Measurements from ENCODE around the gene TGM6. TPM values are rescaled to one million over a fixed set of nuclear protein-coding genes. Genes with fewer than 3 reads are reported as not detected.

TGM6 gene
- total RNA-seq, 4 donors from 2014 or later: not detected

- H3K36me3 ChIP-seq: no peaks in the 10 kb centered on the region
- DNase-seq (no peak), ATAC-seq (no peak)
- H3K9me3 ChIP-seq: no peaks in the 10 kb centered on the region
- in situ Hi-C loops (cut with MboI; ENCODE audit: low sequenced_read_pairs in 4 of 4): no loop called here
- H3K27ac ChIP-seq: no peak overlapping the region
- peaks cover 0 to 5% (median 0%) of the 10 kb centered on the region in 3 donors for H3K27me3 ChIP-seq
- intact Hi-C loops (cut with DNase I; ENCODE audit: low total_unique reads): no loop called here
- H3K4me3 ChIP-seq: no peak overlapping the region
- TF ChIP-seq, protein P1, sequence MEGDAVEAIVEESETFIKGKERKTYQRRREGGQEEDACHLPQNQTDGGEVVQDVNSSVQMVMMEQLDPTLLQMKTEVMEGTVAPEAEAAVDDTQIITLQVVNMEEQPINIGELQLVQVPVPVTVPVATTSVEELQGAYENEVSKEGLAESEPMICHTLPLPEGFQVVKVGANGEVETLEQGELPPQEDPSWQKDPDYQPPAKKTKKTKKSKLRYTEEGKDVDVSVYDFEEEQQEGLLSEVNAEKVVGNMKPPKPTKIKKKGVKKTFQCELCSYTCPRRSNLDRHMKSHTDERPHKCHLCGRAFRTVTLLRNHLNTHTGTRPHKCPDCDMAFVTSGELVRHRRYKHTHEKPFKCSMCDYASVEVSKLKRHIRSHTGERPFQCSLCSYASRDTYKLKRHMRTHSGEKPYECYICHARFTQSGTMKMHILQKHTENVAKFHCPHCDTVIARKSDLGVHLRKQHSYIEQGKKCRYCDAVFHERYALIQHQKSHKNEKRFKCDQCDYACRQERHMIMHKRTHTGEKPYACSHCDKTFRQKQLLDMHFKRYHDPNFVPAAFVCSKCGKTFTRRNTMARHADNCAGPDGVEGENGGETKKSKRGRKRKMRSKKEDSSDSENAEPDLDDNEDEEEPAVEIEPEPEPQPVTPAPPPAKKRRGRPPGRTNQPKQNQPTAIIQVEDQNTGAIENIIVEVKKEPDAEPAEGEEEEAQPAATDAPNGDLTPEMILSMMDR (IDR thresholded peaks at IDR 0.05 in 4 of 5, conservative IDR thresholded peaks at IDR 0.05 in 1 of 5): no peak
- no peak for TF ChIP-seq POLR2A (IDR thresholded peaks at IDR 0.05)
- no peaks in the 10 kb centered on the region for H3K4me1 ChIP-seq
These were observed 22.7 kb upstream of the TGM6 start for GRCh38 chr20:2358006-2358405.

DNA sequence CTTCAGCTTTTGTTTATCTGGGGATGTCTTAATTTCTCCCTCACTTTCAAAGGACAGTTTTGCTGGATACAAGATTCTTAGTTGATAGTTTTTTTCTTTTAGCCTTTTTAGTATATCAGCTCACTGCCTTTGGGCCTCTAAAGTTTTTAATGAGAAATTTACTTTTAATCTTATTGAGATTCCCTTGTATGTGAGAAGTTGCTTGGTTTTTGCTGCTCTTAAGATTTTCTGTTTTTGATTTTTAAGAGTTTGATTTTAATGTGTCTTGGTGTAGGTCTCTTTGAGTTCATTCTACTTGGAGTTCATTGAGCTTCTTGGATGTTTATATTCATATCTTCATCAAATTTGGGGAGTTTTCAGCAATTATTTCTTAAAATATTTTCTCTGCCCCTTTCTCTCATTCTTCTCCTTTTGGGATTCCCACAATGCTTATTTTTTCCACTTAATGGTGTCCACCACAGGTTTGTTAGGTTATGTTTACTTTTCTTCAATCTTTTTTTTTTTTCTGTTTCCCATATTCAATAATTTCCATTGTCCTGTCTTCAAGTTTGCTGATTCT, 19.6 kb upstream of the TGM6 start:
- intact Hi-C loops (cut with DNase I; ENCODE audit: low total_unique reads) (no loop called here), in situ Hi-C loops (cut with MboI; ENCODE audit: low sequenced_read_pairs in 4 of 4) (no loop called here)
- DNase-seq (no peak), ATAC-seq (no peak)
- Histone ChIP-seq H3K27ac (no peak overlapping the region), H3K27me3 (peaks cover 0 to 5% (median 0%) of the 10 kb centered on the region in 3 donors), H3K4me3 (no peak overlapping the region), H3K36me3 (no peaks in the 10 kb centered on the region), H3K9me3 (no peaks in the 10 kb centered on the region), H3K4me1 (no peaks in the 10 kb centered on the region)
- TF ChIP-seq POLR2A (IDR thresholded peaks at IDR 0.05): no peak
- TF ChIP-seq, protein P1 (IDR thresholded peaks at IDR 0.05 in 4 of 5, conservative IDR thresholded peaks at IDR 0.05 in 1 of 5): no peak

GRCh38 chr20:2363187-2363586, 17.5 kb upstream of the TGM6 start:
- Histone ChIP-seq H3K27me3 (peaks cover 0 to 5% (median 0%) of the 10 kb centered on the region in 3 donors), H3K27ac (no peak overlapping the region), H3K4me3 (no peak overlapping the region), H3K9me3 (no peaks in the 10 kb centered on the region), H3K36me3 (no peaks in the 10 kb centered on the region), H3K4me1 (no peaks in the 10 kb centered on the region)
- intact Hi-C loops (cut with DNase I; ENCODE audit: low total_unique reads) (no loop called here), in situ Hi-C loops (cut with MboI; ENCODE audit: low sequenced_read_pairs in 4 of 4) (no loop called here)
- TF ChIP-seq, protein P1 (IDR thresholded peaks at IDR 0.05 in 4 of 5, conservative IDR thresholded peaks at IDR 0.05 in 1 of 5): no peak
- TF ChIP-seq POLR2A (IDR thresholded peaks at IDR 0.05): no peak
- no peak for DNase-seq
- no peak for ATAC-seq

DNA sequence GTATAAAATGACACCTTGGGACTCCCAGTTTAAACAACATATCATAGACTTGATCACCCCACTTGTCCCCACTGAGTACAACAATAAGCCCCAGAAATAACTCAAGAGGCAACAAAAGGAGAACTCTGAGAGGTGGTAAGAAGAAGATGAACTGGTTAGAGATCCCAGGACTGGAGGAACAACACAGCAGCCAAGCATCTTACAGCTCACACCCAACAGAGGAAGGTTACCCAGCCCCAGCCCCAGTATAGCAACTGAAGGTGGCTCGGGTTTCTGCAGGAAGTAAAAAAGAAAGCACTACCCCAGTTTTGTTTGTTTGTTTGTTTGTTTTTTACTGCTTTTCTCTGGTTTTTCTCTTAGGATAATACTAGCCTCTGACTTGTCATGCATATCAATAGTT, 17.1 kb upstream of the TGM6 start:
- no peak for ATAC-seq
- no peaks in the 10 kb centered on the region for H3K4me1 ChIP-seq
- H3K9me3 ChIP-seq: no peaks in the 10 kb centered on the region
- no peak for DNase-seq
- intact Hi-C loops (cut with DNase I; ENCODE audit: low total_unique reads) (no loop called here), in situ Hi-C loops (cut with MboI; ENCODE audit: low sequenced_read_pairs in 4 of 4) (no loop called here)
- H3K36me3 ChIP-seq: no peaks in the 10 kb centered on the region
- no peak overlapping the region for H3K4me3 ChIP-seq
- no peak overlapping the region for H3K27ac ChIP-seq
- no peak for TF ChIP-seq POLR2A (IDR thresholded peaks at IDR 0.05)
- TF ChIP-seq, protein P1 (IDR thresholded peaks at IDR 0.05 in 4 of 5, conservative IDR thresholded peaks at IDR 0.05 in 1 of 5): no peak
- H3K27me3 ChIP-seq: peaks cover 0 to 5% (median 0%) of the 10 kb centered on the region in 3 donors

- peaks cover 0 to 5% (median 0%) of the 10 kb centered on the region in 3 donors for H3K27me3 ChIP-seq
- H3K36me3 ChIP-seq: no peaks in the 10 kb centered on the region
- DNase-seq (no peak), ATAC-seq (no peak)
- H3K4me1 ChIP-seq: no peaks in the 10 kb centered on the region
- no peak overlapping the region for H3K27ac ChIP-seq
- TF ChIP-seq, protein P1 (IDR thresholded peaks at IDR 0.05 in 4 of 5, conservative IDR thresholded peaks at IDR 0.05 in 1 of 5): no peak
- no peak for TF ChIP-seq POLR2A (IDR thresholded peaks at IDR 0.05)
- no peak overlapping the region for H3K4me3 ChIP-seq
- in situ Hi-C loops (cut with MboI; ENCODE audit: low sequenced_read_pairs in 4 of 4) (no loop called here), intact Hi-C loops (cut with DNase I; ENCODE audit: low total_unique reads) (no loop called here)
- no peaks in the 10 kb centered on the region for H3K9me3 ChIP-seq
These were observed 16.7 kb upstream of the TGM6 start for GRCh38 chr20:2364044-2364443.
